Sigmoid colon (tissue), 7 donors: ENCODE data around the gene ACTN1. TPM values are rescaled to one million over a fixed set of nuclear protein-coding genes. Genes with fewer than 3 reads are reported as not detected.

ENCODE experiments used
- DNase-seq: peaks from one replicate; pipeline ENCODE4 v3.0.0-alpha.2; 2019
- H3K27ac ChIP-seq, 4 donors: fragments of 200-600 bp; sonication (generic); one replicate each; pipeline ENCODE4 v1.5.1; 2016 to 2019; ENCODE audit warnings: mild to moderate bottlenecking in 1 of 4
- H3K27me3 ChIP-seq, 3 donors: fragments of 200-600 bp; sonication (generic); one replicate each; pipeline ENCODE4 v1.5.1; 2019; ENCODE audit warnings: mild to moderate bottlenecking in 1 of 3
- H3K36me3 ChIP-seq, 4 donors: fragments of 200-600 bp; sonication (generic); one replicate each; pipeline ENCODE4 v1.5.1; 2016 to 2019
- H3K4me1 ChIP-seq, 4 donors: fragments of 200-600 bp; sonication (generic); one replicate each; pipeline ENCODE4 v1.5.1; 2017 to 2019
- H3K4me3 ChIP-seq, 4 donors: fragments of 200-600 bp; sonication (generic); one replicate each; pipeline ENCODE4 v1.5.1; 2017 to 2019; ENCODE audit warnings: mild to moderate bottlenecking in 2 of 4, moderate library complexity in 1 of 4
- H3K9me3 ChIP-seq, 4 donors: fragments of 200-600 bp in 3 of 4; sonication (generic) in 3 of 4; one replicate each; pipeline versions ENCODE4 v1.5.1 to v1.6.1; 2013 to 2019
- EP300 ChIP-seq, 4 donors: sonication (generic); formaldehyde crosslinking; IDR thresholded peaks; one replicate each; pipeline ENCODE4 v1.6.1; 2017; ENCODE audit warnings: antibody characterized with exemption in 4 of 4
- POLR2A ChIP-seq, 2 donors: fragments of 450-650 bp; IDR thresholded peaks; one replicate each; pipeline ENCODE4 v1.6.1; 2016; ENCODE audit warnings: antibody characterized with exemption in 2 of 2, mild to moderate bottlenecking in 2 of 2, moderate library complexity in 2 of 2
- POLR2AphosphoS5 ChIP-seq, 4 donors: sonication (generic); formaldehyde crosslinking; IDR thresholded peaks; one replicate each; pipeline ENCODE4 v1.6.1; 2017; ENCODE audit warnings: antibody characterized with exemption in 4 of 4
- WGBS, 2 donors: extraction: QIAGEN DNeasy Blood & Tissue Kit; methylation state at CpG; one replicate each; pipeline ENCODE4 v1.1.7; 2013; 5-methylcytosine and 5-hydroxymethylcytosine counted together
- intact Hi-C: fragments of 100-400 bp; cut with DNase I; formaldehyde crosslinking; loops from one replicate; pipeline ENCODE4 v1.15.1; 2023
- polyA plus RNA-seq, 3 donors: library from polyadenylated mRNA; stranded (reverse); fragments of 200-250 nt; gene quantifications; one replicate each; pipeline ENCODE4 v1.2.3, GENCODE V29; 2013
- total RNA-seq, 4 donors: library from RNA; depleted of rRNA; stranded (reverse); fragments of >200 nt; gene quantifications; one replicate each; pipeline ENCODE4 v1.1.0, GENCODE V29; 2016
- TF ChIP-seq, protein P1 (sequence below), 4 experiments: fragments of 450-650 bp in 3 of 4; fragments of 200-600 bp in 1 of 4; IDR thresholded peaks; one replicate each; pipeline ENCODE4 v1.5.1; 2016 to 2019; ENCODE audit warnings: antibody characterized with exemption in 4 of 4, mild to moderate bottlenecking in 3 of 4, moderate library complexity in 2 of 4
- donor health status: healthy with polysubstance abuse.
- donor health status: Bipolar disorder and iron deficiency.
- donor health status: healthy.

ACTN1 gene
- total and polyA plus RNA-seq, 7 donors, result 20.1 to 1,069 (median 372) TPM

DNA sequence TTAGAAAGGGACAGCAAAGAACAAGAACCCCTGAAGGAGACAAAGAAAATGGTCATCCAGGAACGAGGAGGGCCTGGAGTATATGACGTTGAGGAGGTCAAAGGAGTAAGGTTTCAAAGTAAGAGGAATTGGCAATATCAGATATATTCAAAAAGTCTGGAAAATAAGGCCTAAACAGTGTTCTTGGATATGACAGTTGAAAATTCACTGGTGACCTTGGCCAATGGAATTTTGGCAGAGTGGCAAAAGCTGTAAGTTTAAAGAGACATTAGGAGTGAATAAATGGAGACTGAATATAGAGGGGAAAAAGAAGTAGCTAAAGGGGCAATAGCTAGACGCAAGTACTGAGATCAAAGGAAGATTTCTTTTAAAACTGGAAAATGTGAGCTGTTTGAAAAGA, 4.1 kb upstream of the ACTN1 start:
- no peak for DNase-seq
- H3K27me3 ChIP-seq, result no peaks in the 10 kb centered on the region
- no peaks in the 10 kb centered on the region for H3K36me3 ChIP-seq
- H3K27ac ChIP-seq, result peak overlapping the region in 3 of 4 donors; percentile 29 to 100 (median 59)
- H3K4me3 ChIP-seq, result no peak overlapping the region
- WGBS, 2 donors, result 93 to 94% methylated on average over 3 of the region's 3 CpGs
- TF ChIP-seq POLR2A (IDR thresholded peaks at IDR 0.05), result no peak
- no peak for TF ChIP-seq EP300 (IDR thresholded peaks at IDR 0.05)
- no peak for TF ChIP-seq POLR2AphosphoS5 (IDR thresholded peaks at IDR 0.05)
- TF ChIP-seq, protein P1, sequence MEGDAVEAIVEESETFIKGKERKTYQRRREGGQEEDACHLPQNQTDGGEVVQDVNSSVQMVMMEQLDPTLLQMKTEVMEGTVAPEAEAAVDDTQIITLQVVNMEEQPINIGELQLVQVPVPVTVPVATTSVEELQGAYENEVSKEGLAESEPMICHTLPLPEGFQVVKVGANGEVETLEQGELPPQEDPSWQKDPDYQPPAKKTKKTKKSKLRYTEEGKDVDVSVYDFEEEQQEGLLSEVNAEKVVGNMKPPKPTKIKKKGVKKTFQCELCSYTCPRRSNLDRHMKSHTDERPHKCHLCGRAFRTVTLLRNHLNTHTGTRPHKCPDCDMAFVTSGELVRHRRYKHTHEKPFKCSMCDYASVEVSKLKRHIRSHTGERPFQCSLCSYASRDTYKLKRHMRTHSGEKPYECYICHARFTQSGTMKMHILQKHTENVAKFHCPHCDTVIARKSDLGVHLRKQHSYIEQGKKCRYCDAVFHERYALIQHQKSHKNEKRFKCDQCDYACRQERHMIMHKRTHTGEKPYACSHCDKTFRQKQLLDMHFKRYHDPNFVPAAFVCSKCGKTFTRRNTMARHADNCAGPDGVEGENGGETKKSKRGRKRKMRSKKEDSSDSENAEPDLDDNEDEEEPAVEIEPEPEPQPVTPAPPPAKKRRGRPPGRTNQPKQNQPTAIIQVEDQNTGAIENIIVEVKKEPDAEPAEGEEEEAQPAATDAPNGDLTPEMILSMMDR (IDR thresholded peaks at IDR 0.05), result no peak
- H3K4me1 ChIP-seq, result peaks cover 0 to 44% (median 32%) of the 10 kb centered on the region in 4 donors
- H3K9me3 ChIP-seq, result no peaks in the 10 kb centered on the region
- intact Hi-C loops, result loop anchor here (5.0 kb wide), 3 partner anchors 59 to 119 kb away; no protein-coding TSS in a partner anchor

- no peak for DNase-seq
- intact Hi-C loops, result loop anchor here (5.0 kb wide), 3 partner anchors 60 to 120 kb away; no protein-coding TSS in a partner anchor
- TF ChIP-seq, protein P1 (IDR thresholded peaks at IDR 0.05), result no peak
- TF ChIP-seq POLR2AphosphoS5 (IDR thresholded peaks at IDR 0.05) (peak in 3 of 4 donors; percentile 11 to 26 (median 16)), EP300 (IDR thresholded peaks at IDR 0.05) (no peak)
- Histone ChIP-seq H3K27me3 (no peaks in the 10 kb centered on the region), H3K27ac (peak overlapping the region; percentile 29 to 100 (median 99)), H3K9me3 (no peaks in the 10 kb centered on the region), H3K4me3 (no peak overlapping the region), H3K36me3 (no peaks in the 10 kb centered on the region), H3K4me1 (peaks cover 0 to 44% (median 32%) of the 10 kb centered on the region in 4 donors)
- WGBS, 2 donors, result 96 to 97% methylated on average over 2 of the region's 2 CpGs
These were observed 3.5 kb upstream of the ACTN1 start for GRCh38 chr14:68982581-68982980.

DNA sequence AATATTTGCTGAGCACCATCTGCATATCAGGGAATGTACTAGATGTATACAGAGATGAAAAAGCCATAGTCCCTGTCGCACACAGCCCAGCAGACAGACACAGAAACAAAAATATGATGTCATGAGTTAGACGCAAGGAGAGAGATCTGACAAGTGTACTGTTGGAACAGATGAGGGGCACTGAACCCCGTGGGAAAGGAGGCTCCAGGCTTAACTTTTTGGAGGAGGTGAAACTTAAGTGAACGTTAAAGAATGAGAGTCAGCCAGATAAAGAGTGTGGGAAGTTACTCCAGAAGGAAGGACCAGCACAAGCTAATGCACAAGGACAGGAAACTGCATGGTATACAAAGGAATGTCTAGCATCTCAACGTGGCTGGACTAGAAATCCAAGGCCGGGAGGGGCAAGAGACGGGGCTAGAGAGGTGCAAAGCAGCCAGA, 2.5 kb upstream of the ACTN1 start:
- peaks cover 0 to 52% (median 40%) of the 10 kb centered on the region in 4 donors for H3K4me1 ChIP-seq
- H3K36me3 ChIP-seq, result no peaks in the 10 kb centered on the region
- no peak overlapping the region for H3K4me3 ChIP-seq
- no peak for DNase-seq
- intact Hi-C loops, result loop anchor here (5.0 kb wide), 3 partner anchors 61 to 121 kb away; no protein-coding TSS in a partner anchor
- no peak for TF ChIP-seq POLR2AphosphoS5 (IDR thresholded peaks at IDR 0.05)
- TF ChIP-seq EP300 (IDR thresholded peaks at IDR 0.05), result no peak
- TF ChIP-seq, protein P1 (IDR thresholded peaks at IDR 0.05), result no peak
- no peak for TF ChIP-seq POLR2A (IDR thresholded peaks at IDR 0.05)
- no peaks in the 10 kb centered on the region for H3K9me3 ChIP-seq
- peak overlapping the region in 3 of 4 donors; percentile 98 to 100 (median 100) for H3K27ac ChIP-seq
- 68 to 77% methylated on average over 7 of the region's 7 CpGs for whole genome bisulfite sequencing, 2 donors
- H3K27me3 ChIP-seq, result no peaks in the 10 kb centered on the region

GRCh38 chr14:68981139-68981538, 2.0 kb upstream of the ACTN1 start:
- no peak for TF ChIP-seq POLR2AphosphoS5 (IDR thresholded peaks at IDR 0.05)
- TF ChIP-seq POLR2A (IDR thresholded peaks at IDR 0.05), result no peak
- TF ChIP-seq, protein P1 (IDR thresholded peaks at IDR 0.05), result no peak
- TF ChIP-seq EP300 (IDR thresholded peaks at IDR 0.05), result no peak
- Histone ChIP-seq H3K27ac (peak overlapping the region in 3 of 4 donors; percentile 98 to 100 (median 100)), H3K9me3 (no peaks in the 10 kb centered on the region), H3K4me1 (peaks cover 0 to 51% (median 42%) of the 10 kb centered on the region in 4 donors), H3K27me3 (no peaks in the 10 kb centered on the region), H3K4me3 (no peak overlapping the region), H3K36me3 (no peaks in the 10 kb centered on the region)
- intact Hi-C loops, result loop anchor here (5.0 kb wide), 3 partner anchors 61 to 121 kb away; no protein-coding TSS in a partner anchor
- DNase-seq, result no peak
- 81 to 92% methylated on average over 4 of the region's 4 CpGs for WGBS, 2 donors
